Measurements from ENCODE around the gene ZNF440. TPM values are rescaled to one million over a fixed set of nuclear protein-coding genes. Genes with fewer than 3 reads are reported as not detected.

ZNF440 gene
- total RNA-seq, 2 experiments from 2014 or later: 7.9 to 15.2 TPM

GRCh38 chr19:11814700-11815035, 595 bp downstream of the ZNF440 start:
- Histone ChIP-seq H3K4me1 (ENCODE audit: insufficient read depth, low read length, poor library complexity, severe bottlenecking) (peaks cover 11% of the 10 kb centered on the region), H3K4me3 (ENCODE audit: low read depth, low read length, poor library complexity, severe bottlenecking) (peak overlapping the region; percentile 77), H2AFZ (ENCODE audit: low read length) (peak overlapping the region; percentile 93; the same call in 1 of the 2 replicates), H3K9me2 (ENCODE audit: insufficient read depth, low read length) (no peaks in the 10 kb centered on the region), H3K4me2 (ENCODE audit: low read length) (peak overlapping the region; percentile 76), H3K27ac (ENCODE audit: low read depth, low read length, poor library complexity, severe bottlenecking) (no peak overlapping the region), H3K79me2 (ENCODE audit: insufficient read depth, low read depth, low read length) (no peaks in the 10 kb centered on the region), H3K36me3 (ENCODE audit: insufficient read depth, low read length) (no peaks in the 10 kb centered on the region), H3K9me3 (ENCODE audit: low read length) (no peaks in the 10 kb centered on the region), H4K20me1 (ENCODE audit: insufficient read depth, low read length) (no peaks in the 10 kb centered on the region)
- ChIA-PET CTCF (ENCODE audit: unreplicated experiment) (interaction anchor here (0.5 kb wide), 1 partner anchor 252 kb away, joined by 5 read pairs; no protein-coding TSS in a partner anchor), POLR2A (no interaction called here)
- intact Hi-C loops (cut with micrococcal nuclease; ENCODE audit: unreplicated experiment): loop anchor here (1.0 kb wide), 1 partner anchor 16 kb away; the partner anchor contains the start of gene ZNF491
- TF ChIP-seq EZH2phosphoT487 (IDR thresholded peaks at IDR 0.05; ENCODE audit: borderline replicate concordance, low read depth, low read length): no peak
- TF ChIP-seq, protein P1, sequence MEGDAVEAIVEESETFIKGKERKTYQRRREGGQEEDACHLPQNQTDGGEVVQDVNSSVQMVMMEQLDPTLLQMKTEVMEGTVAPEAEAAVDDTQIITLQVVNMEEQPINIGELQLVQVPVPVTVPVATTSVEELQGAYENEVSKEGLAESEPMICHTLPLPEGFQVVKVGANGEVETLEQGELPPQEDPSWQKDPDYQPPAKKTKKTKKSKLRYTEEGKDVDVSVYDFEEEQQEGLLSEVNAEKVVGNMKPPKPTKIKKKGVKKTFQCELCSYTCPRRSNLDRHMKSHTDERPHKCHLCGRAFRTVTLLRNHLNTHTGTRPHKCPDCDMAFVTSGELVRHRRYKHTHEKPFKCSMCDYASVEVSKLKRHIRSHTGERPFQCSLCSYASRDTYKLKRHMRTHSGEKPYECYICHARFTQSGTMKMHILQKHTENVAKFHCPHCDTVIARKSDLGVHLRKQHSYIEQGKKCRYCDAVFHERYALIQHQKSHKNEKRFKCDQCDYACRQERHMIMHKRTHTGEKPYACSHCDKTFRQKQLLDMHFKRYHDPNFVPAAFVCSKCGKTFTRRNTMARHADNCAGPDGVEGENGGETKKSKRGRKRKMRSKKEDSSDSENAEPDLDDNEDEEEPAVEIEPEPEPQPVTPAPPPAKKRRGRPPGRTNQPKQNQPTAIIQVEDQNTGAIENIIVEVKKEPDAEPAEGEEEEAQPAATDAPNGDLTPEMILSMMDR (conservative IDR thresholded peaks at IDR 0.05; ENCODE audit: low read length): no peak
- DNase-seq (ENCODE audit: low spot score): no peak
- no TSS peak for BruUV-seq (replicated peaks)

DNA sequence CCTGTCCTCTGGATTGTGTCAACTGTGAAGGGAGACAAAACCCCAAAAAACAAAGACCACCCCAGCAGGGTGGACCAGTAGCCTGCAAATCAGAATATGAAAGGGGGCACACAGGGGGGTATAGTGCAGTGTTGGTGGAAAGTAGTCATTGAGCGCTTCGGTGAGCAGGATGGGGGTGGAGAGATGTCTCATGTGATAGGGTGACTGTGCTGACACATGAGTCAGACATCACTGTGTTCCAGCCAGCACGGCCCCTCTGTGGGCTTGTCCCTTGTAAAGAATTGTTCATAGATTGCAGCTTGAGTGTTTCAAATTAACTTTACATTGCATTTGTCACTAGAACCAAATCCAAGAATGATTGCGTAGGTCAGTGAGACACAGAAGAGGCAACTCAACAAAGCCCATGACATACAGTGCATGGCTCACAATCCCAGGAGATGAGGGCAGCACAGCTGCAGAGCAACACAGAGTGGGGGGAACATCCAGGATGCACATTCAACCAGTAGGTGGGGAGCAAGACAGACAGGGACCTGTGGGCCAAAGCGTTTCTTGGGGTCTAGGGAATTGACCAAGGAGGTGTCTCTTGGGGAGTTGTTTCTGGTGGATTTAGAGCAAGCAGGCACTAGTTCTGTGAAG, 7.5 kb downstream of the ZNF440 start:
- no peaks in the 10 kb centered on the region for H3K9me3 ChIP-seq (ENCODE audit: low read length)
- H3K36me3 ChIP-seq (ENCODE audit: insufficient read depth, low read length): no peaks in the 10 kb centered on the region
- CTCF ChIA-PET (ENCODE audit: unreplicated experiment): no interaction called here
- no peak overlapping the region for H2AFZ ChIP-seq (ENCODE audit: low read length)
- no peaks in the 10 kb centered on the region for H3K4me1 ChIP-seq (ENCODE audit: insufficient read depth, low read length, poor library complexity, severe bottlenecking)
- no peaks in the 10 kb centered on the region for H4K20me1 ChIP-seq (ENCODE audit: insufficient read depth, low read length)
- TF ChIP-seq, protein P1 (conservative IDR thresholded peaks at IDR 0.05; ENCODE audit: low read length): no peak
- no peak for TF ChIP-seq EZH2phosphoT487 (IDR thresholded peaks at IDR 0.05; ENCODE audit: borderline replicate concordance, low read depth, low read length)
- H3K9me2 ChIP-seq (ENCODE audit: insufficient read depth, low read length): no peaks in the 10 kb centered on the region
- H3K79me2 ChIP-seq (ENCODE audit: insufficient read depth, low read depth, low read length): no peaks in the 10 kb centered on the region
- H3K4me2 ChIP-seq (ENCODE audit: low read length): no peak overlapping the region
- no peak overlapping the region for H3K4me3 ChIP-seq (ENCODE audit: low read depth, low read length, poor library complexity, severe bottlenecking)
- DNase-seq (ENCODE audit: low spot score): no peak
- POLR2A ChIA-PET: no interaction called here
- intact Hi-C loops (cut with micrococcal nuclease; ENCODE audit: unreplicated experiment): no loop called here
- no TSS peak for BruUV-seq (replicated peaks)
- H3K27ac ChIP-seq (ENCODE audit: low read depth, low read length, poor library complexity, severe bottlenecking): no peak overlapping the region
